HepG2 (cell line): ENCODE measurements around the gene KCNH8. TPM values are rescaled to one million over a fixed set of nuclear protein-coding genes. Genes with fewer than 3 reads are reported as not detected.

Experiments
- ATAC-seq: fragments of 200-7000 bp; cut with Tn5 transposase; 3 replicates; pipeline ENCODE4 v1.9.1; 2020; ENCODE audit warnings: mild to moderate bottlenecking, moderate library complexity
- Bru-seq: library from RNA; stranded (reverse); fragments of 400-500 nt; gene quantifications from one replicate; lab custom pipeline; 2021; lab: Mats Ljungman, UMichigan
- BruChase-seq, 2 experiments: library from RNA; stranded (reverse); fragments of 400-500 nt; gene quantifications; one replicate each; lab custom pipeline; 2021; lab: Mats Ljungman, UMichigan
- BruUV-seq: library from RNA; stranded (reverse); fragments of 400-500 nt; replicated peaks from 2 replicates; lab custom pipeline; 2021; lab: Mats Ljungman, UMichigan
- CTCF ChIA-PET: fragments of 300-600 bp; formaldehyde crosslinking; extraction: SDS; loops from one replicate; lab custom pipeline; 2021; ENCODE audit warnings: low total read pairs, inconsistent platforms, low intra/inter-chr PET ratio; lab: Yijun Ruan, JAX
- POLR2A ChIA-PET: fragments of 350-600 bp; sonication (Branson Sonifier 250); formaldehyde crosslinking; loops from one replicate; lab custom pipeline; 2020; ENCODE audit warnings: antibody characterized with exemption, inconsistent platforms; lab: Yijun Ruan, JAX
- DNase-seq: peaks from one replicate; pipeline ENCODE4 v3.0.0-alpha.2; 2015; ENCODE audit warnings: low spot score
- FAIRE-seq: peaks from 3 replicates; lab custom pipeline; 2011; peaks lifted over from hg19 to GRCh38; lab: Jason Lieb, UNC
- H2AFZ ChIP-seq: one replicate; pipeline ENCODE4 v1.6.1; 2011; ENCODE audit warnings: low read length, inconsistent platforms
- H3K27ac ChIP-seq: fragments of 300-600 bp; 3 replicates; pipeline ENCODE4 v1.8.0; 2011; ENCODE audit warnings: mixed run types, mild to moderate bottlenecking, mixed read lengths, low read length, inconsistent platforms; ENCODE audit not compliant: insufficient read depth; ENCODE audit errors: extremely low read length
- H3K27me3 ChIP-seq, 2 experiments: fragments of 200-600 bp in 1 of 2; 2 replicates in 1 of 2; 3 replicates in 1 of 2; pipeline versions ENCODE4 v1.6.0 to v1.8.0; 2011; ENCODE audit warnings: low read length in 2 of 2, mild to moderate bottlenecking in 2 of 2, moderate library complexity in 2 of 2, inconsistent platforms in 1 of 2; ENCODE audit not compliant: insufficient read depth in 2 of 2, control insufficient read depth in 1 of 2
- H3K36me3 ChIP-seq, 2 experiments: fragments of 200-600 bp in 1 of 2; replicated peaks in 1 of 2; 2 replicates in 1 of 2; 3 replicates in 1 of 2; pipeline versions ENCODE4 v1.5.1 to v1.8.0; 2011; ENCODE audit warnings: low read length in 2 of 2, inconsistent platforms in 1 of 2; ENCODE audit not compliant: insufficient read depth in 2 of 2, control insufficient read depth in 1 of 2
- H3K4me1 ChIP-seq: 2 replicates; pipeline ENCODE4 v1.5.1; 2012; ENCODE audit warnings: low read length, inconsistent platforms; ENCODE audit not compliant: insufficient read depth
- H3K4me2 ChIP-seq: 2 replicates; pipeline ENCODE4 v1.6.0; 2011; ENCODE audit warnings: low read depth, low read length, inconsistent platforms
- H3K4me3 ChIP-seq, 3 experiments: fragments of 200-600 bp in 1 of 3; sonication (generic), shearing (Covaris generic) in 1 of 3; replicated peaks in 1 of 3; 2 replicates each; pipeline ENCODE4 v1.5.1; 2011 to 2016; ENCODE audit warnings: low read length in 3 of 3, inconsistent platforms in 2 of 3, low read depth in 2 of 3, mild to moderate bottlenecking in 2 of 3, control low read depth in 1 of 3, mixed read lengths in 1 of 3; ENCODE audit not compliant: insufficient read depth in 1 of 3
- H3K79me2 ChIP-seq: one replicate; pipeline ENCODE4 v1.6.1; 2011; ENCODE audit warnings: low read length, inconsistent platforms; ENCODE audit not compliant: insufficient read depth
- H3K9ac ChIP-seq: 2 replicates; pipeline ENCODE4 v1.6.0; 2011; ENCODE audit warnings: mild to moderate bottlenecking, low read depth, low read length, inconsistent platforms; ENCODE audit not compliant: insufficient read depth
- H3K9me3 ChIP-seq: 2 replicates; pipeline ENCODE4 v1.5.1; 2012; ENCODE audit warnings: mild to moderate bottlenecking, low read length
- H4K20me1 ChIP-seq: 2 replicates; pipeline ENCODE4 v1.6.0; 2011; ENCODE audit warnings: inconsistent platforms, mild to moderate bottlenecking, low read length, moderate library complexity; ENCODE audit not compliant: insufficient read depth
- ATF1 ChIP-seq: IDR thresholded peaks from 2 replicates; pipeline ENCODE4 v1.6.1; 2016; ENCODE audit warnings: mild to moderate bottlenecking, control low read depth
- FOXA3 ChIP-seq: IDR thresholded peaks from 2 replicates; pipeline ENCODE4 v1.6.1; 2016; ENCODE audit warnings: missing genetic modification reagents, missing compliant biosample characterization
- GABPA ChIP-seq, 2 experiments: IDR thresholded peaks; 2 replicates each; pipeline ENCODE4 v1.6.1; 2011 to 2016; ENCODE audit warnings: low read depth in 2 of 2, low read length in 1 of 2, missing biosample characterization in 1 of 2, missing genetic modification characterization in 1 of 2
- RFXANK ChIP-seq: IDR thresholded peaks from 2 replicates; pipeline ENCODE4 v1.6.1; 2016
- SETDB1 ChIP-seq: sonication (generic); formaldehyde crosslinking; IDR thresholded peaks from 2 replicates; pipeline ENCODE4 v1.5.1; 2020; ENCODE audit warnings: missing genetic modification reagents, mild to moderate bottlenecking, borderline replicate concordance
- SUZ12 ChIP-seq: fragments of 150-350 bp; IDR thresholded peaks from 2 replicates; pipeline ENCODE4 v1.6.1; 2014; ENCODE audit warnings: low read depth, low read length
- ZNF737 ChIP-seq: sonication (generic); formaldehyde crosslinking; IDR thresholded peaks from 2 replicates; pipeline ENCODE4 v1.5.0; 2020; ENCODE audit warnings: missing genetic modification reagents, mild to moderate bottlenecking, borderline replicate concordance
- WGBS: methylation state at CpG from one replicate; pipeline ENCODE4 v1.1.6; 2017; ENCODE audit warnings: low lambda C conversion rate; 5-methylcytosine and 5-hydroxymethylcytosine counted together
- in situ Hi-C: cut with HindIII; loops from 2 replicates; pipeline ENCODE4 v1.10.0; 2017; ENCODE audit warnings: low pct_unique_long_range_greater_than_20kb; ENCODE audit not compliant: extremely low pct_ligation_motif_present
- intact Hi-C: fragments of 100-400 bp; cut with micrococcal nuclease; formaldehyde crosslinking; loops from one replicate; pipeline ENCODE4 v1.10.0; 2022; ENCODE audit not compliant: unreplicated experiment
- long read RNA-seq, 2 experiments: library from RNA in 1 of 2; library from polyadenylated mRNA in 1 of 2; stranded (forward) in 1 of 2; unstranded in 1 of 2; transcript quantifications; one replicate each; pipeline ENCODE4 v2.0.0, GENCODE V29; 2019 to 2022
- polyA minus RNA-seq, 3 experiments: library from RNA; depleted of rRNA, polyadenylated mRNA; stranded (reverse); fragments of >200 nt; gene quantifications; 2 replicates each; pipeline ENCODE4 v1.2.3, GENCODE V29; 2011; ENCODE audit warnings: low replicate concordance in 1 of 3
- polyA plus RNA-seq, 8 experiments: library from polyadenylated mRNA; depleted of rRNA in 3 of 8; stranded (reverse) in 7 of 8; unstranded in 1 of 8; fragments of >200 nt; fragmentation: Illumina TruSeq in 4 of 8; extraction: Trizol in 4 of 8; gene quantifications; 2 replicates each; pipeline versions ENCODE4 v1.2.1 to v1.2.3, GENCODE V29; 2011 to 2016; ENCODE audit warnings: low read depth in 4 of 8, missing spikeins in 1 of 8, mixed read lengths in 1 of 8; ENCODE audit not compliant: insufficient read depth in 1 of 8
- total RNA-seq, 5 experiments: library from RNA; depleted of rRNA; stranded (reverse); fragments of >200 nt; fragmentation: Illumina TruSeq; extraction: Trizol; gene quantifications; 2 replicates each; pipeline ENCODE4 v1.2.3, GENCODE V29; 2016; ENCODE audit warnings: low read depth in 1 of 5
- TF ChIP-seq, protein P1 (sequence below): sonication (generic); formaldehyde crosslinking; IDR thresholded peaks from 2 replicates; pipeline ENCODE4 v1.4.0; 2020; ENCODE audit warnings: missing genetic modification reagents; ENCODE audit errors: not compliant biosample characterization
- TF ChIP-seq, protein P2 (sequence below): sonication (generic); formaldehyde crosslinking; IDR thresholded peaks from 2 replicates; pipeline ENCODE4 v1.5.0; 2020; ENCODE audit warnings: mild to moderate bottlenecking, missing genetic modification reagents
- TF ChIP-seq, protein P3 (sequence below): sonication (generic); formaldehyde crosslinking; IDR thresholded peaks from 2 replicates; pipeline ENCODE4 v1.4.0; 2020; ENCODE audit warnings: mild to moderate bottlenecking, missing genetic modification reagents, borderline replicate concordance

The KCNH8 gene
- total RNA-seq (2016; rRNA removed; fragmentation: Illumina TruSeq; extraction: Trizol) (0.04 TPM in 1 of 2 replicates, not detected in the other), polyA plus RNA-seq (2011; rRNA removed) (0.04 TPM in 1 of 2 replicates, not detected in the other), polyA minus RNA-seq (2011; rRNA and poly(A)+ RNA removed; ENCODE audit: low replicate concordance) (not detected in 2 replicates), Bru-seq, nascent RNA (percentile 11 among the genes with signal in this experiment), BruChase-seq, experiment 1, labeled RNA remaining after a 6-hour chase (percentile 5 among the genes with signal in this experiment), BruChase-seq, experiment 2, labeled RNA remaining after a 2-hour chase (percentile 8 among the genes with signal in this experiment)
- not detected in 2 replicates for total RNA-seq (2016; cell fraction: cytosol; rRNA removed; fragmentation: Illumina TruSeq; extraction: Trizol; ENCODE audit: low read depth)
- not detected in 2 replicates for total RNA-seq (2016; cell fraction: insoluble cytoplasmic fraction; rRNA removed; fragmentation: Illumina TruSeq; extraction: Trizol)
- not detected in 2 replicates for total RNA-seq (2016; cell fraction: membrane; rRNA removed; fragmentation: Illumina TruSeq; extraction: Trizol)
- 0.06 TPM in 1 of 2 replicates, not detected in the other for total RNA-seq (2016; cell fraction: nucleus; rRNA removed; fragmentation: Illumina TruSeq; extraction: Trizol)
- not detected in 2 replicates for polyA plus RNA-seq (2011; cell fraction: cytosol; rRNA removed)
- polyA plus RNA-seq (2011; cell fraction: nucleus; rRNA removed): 0.06 and 0.07 TPM in 2 replicates
- polyA plus RNA-seq (2012): not detected in 2 replicates
- polyA plus RNA-seq (2016; cell fraction: cytosol; fragmentation: Illumina TruSeq; extraction: Trizol; ENCODE audit: low read depth): not detected in 2 replicates
- not detected in 2 replicates for polyA plus RNA-seq (2016; cell fraction: insoluble cytoplasmic fraction; fragmentation: Illumina TruSeq; extraction: Trizol; ENCODE audit: low read depth)
- polyA plus RNA-seq (2016; cell fraction: membrane; fragmentation: Illumina TruSeq; extraction: Trizol; ENCODE audit: low read depth): not detected in 2 replicates
- polyA plus RNA-seq (2016; cell fraction: nucleus; fragmentation: Illumina TruSeq; extraction: Trizol; ENCODE audit: insufficient read depth, low read depth): not detected in 2 replicates
- polyA minus RNA-seq (2011; cell fraction: cytosol; rRNA and poly(A)+ RNA removed): not detected in 2 replicates
- polyA minus RNA-seq (2011; cell fraction: nucleus; rRNA and poly(A)+ RNA removed): 0.25 and 0.26 TPM in 2 replicates
- long read RNA-seq, experiment 1: 0 reads
- long read RNA-seq, experiment 2: 0 reads

DNA sequence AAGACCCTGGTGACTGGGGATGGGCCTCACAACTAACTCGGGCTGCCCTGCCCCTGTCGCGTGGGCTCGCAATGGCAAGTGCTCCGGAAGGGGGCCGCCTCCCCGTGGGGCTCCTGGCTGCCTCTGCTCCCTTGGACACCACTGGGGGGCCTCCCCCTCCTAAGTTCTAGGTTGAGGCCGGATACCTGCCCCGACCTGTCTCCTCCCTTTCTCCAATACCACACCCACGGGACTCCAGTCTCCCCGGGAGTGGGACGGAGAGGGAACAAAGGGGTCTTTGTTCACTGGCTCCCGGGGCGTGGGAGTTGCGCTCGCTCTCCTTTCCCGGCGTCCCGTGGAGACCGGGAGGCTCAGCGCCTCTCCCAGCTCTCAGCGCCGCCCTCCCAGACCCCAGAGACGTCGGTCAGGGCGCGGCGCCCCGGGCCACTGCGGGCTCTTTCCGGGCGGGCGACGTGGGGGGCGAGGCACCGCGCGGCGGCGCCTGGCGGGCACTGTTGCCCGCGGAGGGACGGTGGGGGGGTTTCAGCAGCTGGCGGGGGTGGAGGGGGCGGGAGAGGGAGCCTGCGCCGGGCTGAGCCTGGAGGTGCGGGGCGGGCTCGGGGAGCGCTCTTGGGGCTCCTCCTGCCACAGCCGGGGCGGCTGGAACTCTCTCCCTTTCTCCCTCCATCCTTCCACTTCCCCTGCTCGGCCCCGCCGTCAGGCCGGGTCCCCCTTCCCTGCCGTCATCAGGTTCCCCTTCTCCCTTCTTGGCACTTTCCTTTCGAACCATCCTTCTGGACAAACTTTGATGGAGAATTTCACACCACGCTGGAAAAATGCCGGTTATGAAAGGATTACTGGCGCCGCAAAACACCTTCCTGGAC, at the start of gene KCNH8:
Gene KCNH8, plus strand, starts transcription at position 606 of the 863 bp plus-strand sequence. Its CDS starts 210 bp downstream, at position 816.
- Histone ChIP-seq H3K27ac (no peak within 1 kb of the TSS), H2AFZ (no peak within 1 kb of the TSS), H3K9me3 (no peaks in the 10 kb centered on the region), H3K4me1 (no peaks in the 10 kb centered on the region), H3K4me3 (peak within 1 kb of the TSS; percentile 47 to 60 (median 50); a peak in 5 of 6 replicates), H3K36me3 (no peaks in the 10 kb centered on the region), H4K20me1 (no peaks in the 10 kb centered on the region), H3K79me2 (no peaks in the 10 kb centered on the region), H3K27me3 (peaks cover 0 to 6% of the 10 kb centered on the region in 2 experiments; a peak in 1 of 5 replicates), H3K9ac (no peak within 1 kb of the TSS), H3K4me2 (peak within 1 kb of the TSS; percentile 71)
- ChIA-PET POLR2A (no interaction called here), CTCF (no interaction called here)
- intact Hi-C loops: no loop called here
- no TSS peak for BruUV-seq
- in situ Hi-C loops: no loop called here
- FAIRE-seq (no peak), ATAC-seq (no peak), DNase-seq (no peak)
- WGBS: 46% methylated on average over 15 of the region's 64 CpGs
- TF ChIP-seq SETDB1 (CRISPR knock-in tag) (no peak), SUZ12 (no peak), RFXANK (CRISPR knock-in tag) (no peak), FOXA3 (CRISPR knock-in tag) (no peak), ATF1 (no peak), GABPA (IDR thresholded peaks at IDR 0.05; ENCODE audit: low read depth, low read length) (no peak), GABPA (CRISPR knock-in tag; IDR thresholded peaks at IDR 0.05; ENCODE audit: low read depth) (no peak), ZNF737 (CRISPR knock-in tag) (no peak)
- TF ChIP-seq, protein P1, sequence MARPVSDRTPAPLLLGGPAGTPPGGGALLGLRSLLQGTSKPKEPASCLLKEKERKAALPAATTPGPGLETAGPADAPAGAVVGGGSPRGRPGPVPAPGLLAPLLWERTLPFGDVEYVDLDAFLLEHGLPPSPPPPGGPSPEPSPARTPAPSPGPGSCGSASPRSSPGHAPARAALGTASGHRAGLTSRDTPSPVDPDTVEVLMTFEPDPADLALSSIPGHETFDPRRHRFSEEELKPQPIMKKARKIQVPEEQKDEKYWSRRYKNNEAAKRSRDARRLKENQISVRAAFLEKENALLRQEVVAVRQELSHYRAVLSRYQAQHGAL (CRISPR knock-in tag): no peak
- TF ChIP-seq, protein P2, sequence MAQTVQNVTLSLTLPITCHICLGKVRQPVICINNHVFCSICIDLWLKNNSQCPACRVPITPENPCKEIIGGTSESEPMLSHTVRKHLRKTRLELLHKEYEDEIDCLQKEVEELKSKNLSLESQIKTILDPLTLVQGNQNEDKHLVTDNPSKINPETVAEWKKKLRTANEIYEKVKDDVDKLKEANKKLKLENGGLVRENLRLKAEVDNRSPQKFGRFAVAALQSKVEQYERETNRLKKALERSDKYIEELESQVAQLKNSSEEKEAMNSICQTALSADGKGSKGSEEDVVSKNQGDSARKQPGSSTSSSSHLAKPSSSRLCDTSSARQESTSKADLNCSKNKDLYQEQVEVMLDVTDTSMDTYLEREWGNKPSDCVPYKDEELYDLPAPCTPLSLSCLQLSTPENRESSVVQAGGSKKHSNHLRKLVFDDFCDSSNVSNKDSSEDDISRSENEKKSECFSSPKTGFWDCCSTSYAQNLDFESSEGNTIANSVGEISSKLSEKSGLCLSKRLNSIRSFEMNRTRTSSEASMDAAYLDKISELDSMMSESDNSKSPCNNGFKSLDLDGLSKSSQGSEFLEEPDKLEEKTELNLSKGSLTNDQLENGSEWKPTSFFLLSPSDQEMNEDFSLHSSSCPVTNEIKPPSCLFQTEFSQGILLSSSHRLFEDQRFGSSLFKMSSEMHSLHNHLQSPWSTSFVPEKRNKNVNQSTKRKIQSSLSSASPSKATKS (CRISPR knock-in tag): no peak
- TF ChIP-seq, protein P3, sequence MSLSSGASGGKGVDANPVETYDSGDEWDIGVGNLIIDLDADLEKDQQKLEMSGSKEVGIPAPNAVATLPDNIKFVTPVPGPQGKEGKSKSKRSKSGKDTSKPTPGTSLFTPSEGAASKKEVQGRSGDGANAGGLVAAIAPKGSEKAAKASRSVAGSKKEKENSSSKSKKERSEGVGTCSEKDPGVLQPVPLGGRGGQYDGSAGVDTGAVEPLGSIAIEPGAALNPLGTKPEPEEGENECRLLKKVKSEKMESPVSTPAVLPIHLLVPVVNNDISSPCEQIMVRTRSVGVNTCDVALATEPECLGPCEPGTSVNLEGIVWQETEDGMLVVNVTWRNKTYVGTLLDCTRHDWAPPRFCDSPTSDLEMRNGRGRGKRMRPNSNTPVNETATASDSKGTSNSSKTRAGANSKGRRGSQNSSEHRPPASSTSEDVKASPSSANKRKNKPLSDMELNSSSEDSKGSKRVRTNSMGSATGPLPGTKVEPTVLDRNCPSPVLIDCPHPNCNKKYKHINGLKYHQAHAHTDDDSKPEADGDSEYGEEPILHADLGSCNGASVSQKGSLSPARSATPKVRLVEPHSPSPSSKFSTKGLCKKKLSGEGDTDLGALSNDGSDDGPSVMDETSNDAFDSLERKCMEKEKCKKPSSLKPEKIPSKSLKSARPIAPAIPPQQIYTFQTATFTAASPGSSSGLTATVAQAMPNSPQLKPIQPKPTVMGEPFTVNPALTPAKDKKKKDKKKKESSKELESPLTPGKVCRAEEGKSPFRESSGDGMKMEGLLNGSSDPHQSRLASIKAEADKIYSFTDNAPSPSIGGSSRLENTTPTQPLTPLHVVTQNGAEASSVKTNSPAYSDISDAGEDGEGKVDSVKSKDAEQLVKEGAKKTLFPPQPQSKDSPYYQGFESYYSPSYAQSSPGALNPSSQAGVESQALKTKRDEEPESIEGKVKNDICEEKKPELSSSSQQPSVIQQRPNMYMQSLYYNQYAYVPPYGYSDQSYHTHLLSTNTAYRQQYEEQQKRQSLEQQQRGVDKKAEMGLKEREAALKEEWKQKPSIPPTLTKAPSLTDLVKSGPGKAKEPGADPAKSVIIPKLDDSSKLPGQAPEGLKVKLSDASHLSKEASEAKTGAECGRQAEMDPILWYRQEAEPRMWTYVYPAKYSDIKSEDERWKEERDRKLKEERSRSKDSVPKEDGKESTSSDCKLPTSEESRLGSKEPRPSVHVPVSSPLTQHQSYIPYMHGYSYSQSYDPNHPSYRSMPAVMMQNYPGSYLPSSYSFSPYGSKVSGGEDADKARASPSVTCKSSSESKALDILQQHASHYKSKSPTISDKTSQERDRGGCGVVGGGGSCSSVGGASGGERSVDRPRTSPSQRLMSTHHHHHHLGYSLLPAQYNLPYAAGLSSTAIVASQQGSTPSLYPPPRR (CRISPR knock-in tag): no peak
